ENCODE measurements around the gene PAM. TPM values are rescaled to one million over a fixed set of nuclear protein-coding genes. Genes with fewer than 3 reads are reported as not detected.

PAM gene
- total and polyA plus RNA-seq, 2 of the 13 experiments (the other 11 are each of a cell fraction or from before 2014, with no cell fraction given): 20.2 to 79.1 TPM

- TF ChIP-seq ZBTB43 (CRISPR knock-in tag; conservative IDR thresholded peaks at IDR 0.05) (no peak), ZNF10 (CRISPR knock-in tag; IDR thresholded peaks at IDR 0.05; ENCODE audit: borderline replicate concordance, low read depth) (no peak)
These were observed 27.2 kb downstream of the PAM start (continued) for GRCh38 chr5:102782217-102782872.

GRCh38 chr5:102787134-102787533, 32.0 kb downstream of the PAM start:
- Histone ChIP-seq H3K4me3 (replicated peaks in 1 of 3; ENCODE audit: insufficient read depth in 1 of 3, low read depth in 2 of 3, low read length in 3 of 3) (no peak overlapping the region), H2AFZ (ENCODE audit: low read length) (no peak overlapping the region), H3K9me3 (ENCODE audit: low read length) (no peaks in the 10 kb centered on the region), H3K9ac (ENCODE audit: insufficient read depth, low read depth, low read length) (no peak overlapping the region), H3K4me1 (ENCODE audit: insufficient read depth, low read length) (peaks cover 12% of the 10 kb centered on the region; the same call in 1 of the 2 replicates), H3K79me2 (ENCODE audit: insufficient read depth, low read length) (no peaks in the 10 kb centered on the region), H3K36me3 (replicated peaks in 1 of 2; ENCODE audit: control insufficient read depth in 1 of 2, insufficient read depth in 2 of 2, low read length in 2 of 2) (no peaks in the 10 kb centered on the region), H4K20me1 (ENCODE audit: insufficient read depth, low read length) (no peaks in the 10 kb centered on the region), H3K27me3 (ENCODE audit: control insufficient read depth in 1 of 2, insufficient read depth in 2 of 2, low read length in 2 of 2) (no peaks in the 10 kb centered on the region), H3K27ac (ENCODE audit: extremely low read length, insufficient read depth, low read length) (no peak overlapping the region), H3K4me2 (ENCODE audit: low read depth, low read length) (no peak overlapping the region)
- WGBS (ENCODE audit: low lambda C conversion rate): 85% methylated on average over 2 of the region's 2 CpGs
- intact Hi-C loops (cut with micrococcal nuclease; ENCODE audit: unreplicated experiment): no loop called here
- in situ Hi-C loops (cut with HindIII; ENCODE audit: extremely low pct_ligation_motif_present, low pct_unique_long_range_greater_than_20kb): loop anchor here (10.0 kb wide), 1 partner anchor 348 kb away; no protein-coding TSS in a partner anchor
- no TSS peak for BruUV-seq (replicated peaks)
- FAIRE-seq (no peak), ATAC-seq (no peak), DNase-seq (ENCODE audit: low spot score) (no peak)
- CTCF ChIA-PET (ENCODE audit: low intra/inter-chr PET ratio, low total read pairs): no interaction called here
- POLR2A ChIA-PET: no interaction called here
- no peak for TF ChIP-seq HOXA9 (CRISPR knock-in tag; IDR thresholded peaks at IDR 0.05; ENCODE audit: borderline replicate concordance)
- no peak for TF ChIP-seq FOXA3 (CRISPR knock-in tag; IDR thresholded peaks at IDR 0.05)
- no peak for TF ChIP-seq DZIP1 (CRISPR knock-in tag; IDR thresholded peaks at IDR 0.05)
- TF ChIP-seq ATF5 (CRISPR knock-in tag; IDR thresholded peaks at IDR 0.05; ENCODE audit: low read depth): no peak
